RWPE2 (cell line): ENCODE results near the gene NRF1.

Experiments used
- ATAC-seq: fragments of 200-7000 bp; cut with Tn5 transposase; 3 replicates; pipeline ENCODE4 v1.9.1; 2021; ENCODE audit warnings: low read depth
- DNase-seq: peaks from one replicate; pipeline ENCODE4 v3.0.0-alpha.2; 2020; ENCODE audit warnings: low spot score
- H3K27ac ChIP-seq: fragments of 450-650 bp; 2 replicates; pipeline ENCODE4 v1.5.1; 2017; ENCODE audit warnings: mild to moderate bottlenecking; ENCODE audit not compliant: poor library complexity, severe bottlenecking
- H3K27me3 ChIP-seq: fragments of 250-450 bp; sonication (Bioruptor Pico); 2 replicates; pipeline ENCODE4 v1.5.1; 2021; ENCODE audit warnings: mild to moderate bottlenecking, moderate library complexity; ENCODE audit not compliant: insufficient read depth, poor library complexity, severe bottlenecking
- H3K36me3 ChIP-seq: fragments of 250-450 bp; sonication (Bioruptor Pico); 2 replicates; pipeline ENCODE4 v1.5.1; 2020; ENCODE audit warnings: low read depth, mild to moderate bottlenecking, moderate library complexity
- H3K4me1 ChIP-seq: fragments of 250-450 bp; sonication (Bioruptor Pico); 2 replicates; pipeline ENCODE4 v1.5.1; 2021; ENCODE audit warnings: mild to moderate bottlenecking, moderate library complexity; ENCODE audit not compliant: insufficient read depth, poor library complexity, severe bottlenecking
- H3K4me3 ChIP-seq: fragments of 250-450 bp; sonication (Bioruptor Pico); 2 replicates; pipeline ENCODE4 v1.5.1; 2021; ENCODE audit warnings: mild to moderate bottlenecking, moderate library complexity; ENCODE audit not compliant: severe bottlenecking
- H3K9me3 ChIP-seq: fragments of 250-450 bp; sonication (Bioruptor Pico); 2 replicates; pipeline ENCODE4 v1.5.1; 2021; ENCODE audit warnings: mild to moderate bottlenecking, moderate library complexity; ENCODE audit not compliant: severe bottlenecking
- CTCF ChIP-seq: fragments of 450-650 bp; IDR thresholded peaks from one replicate; pipeline ENCODE4 v1.5.1; 2017; ENCODE audit warnings: mild to moderate bottlenecking, moderate library complexity; ENCODE audit not compliant: poor library complexity, severe bottlenecking

Gene NRF1

GRCh38 chr7:129777195-129777844 is 165.8 kb downstream of the NRF1 start:
- H3K36me3 ChIP-seq, result no peaks in the 10 kb centered on the region
- H3K4me1 ChIP-seq, result peaks cover 4% of the 10 kb centered on the region
- H3K27ac ChIP-seq, result no peak overlapping the region
- no peaks in the 10 kb centered on the region for H3K9me3 ChIP-seq
- no peak for TF ChIP-seq CTCF
- no peak for ATAC-seq
- DNase-seq, result no peak
- H3K4me3 ChIP-seq, result no peak overlapping the region
- H3K27me3 ChIP-seq, result peaks cover 15% of the 10 kb centered on the region

DNA sequence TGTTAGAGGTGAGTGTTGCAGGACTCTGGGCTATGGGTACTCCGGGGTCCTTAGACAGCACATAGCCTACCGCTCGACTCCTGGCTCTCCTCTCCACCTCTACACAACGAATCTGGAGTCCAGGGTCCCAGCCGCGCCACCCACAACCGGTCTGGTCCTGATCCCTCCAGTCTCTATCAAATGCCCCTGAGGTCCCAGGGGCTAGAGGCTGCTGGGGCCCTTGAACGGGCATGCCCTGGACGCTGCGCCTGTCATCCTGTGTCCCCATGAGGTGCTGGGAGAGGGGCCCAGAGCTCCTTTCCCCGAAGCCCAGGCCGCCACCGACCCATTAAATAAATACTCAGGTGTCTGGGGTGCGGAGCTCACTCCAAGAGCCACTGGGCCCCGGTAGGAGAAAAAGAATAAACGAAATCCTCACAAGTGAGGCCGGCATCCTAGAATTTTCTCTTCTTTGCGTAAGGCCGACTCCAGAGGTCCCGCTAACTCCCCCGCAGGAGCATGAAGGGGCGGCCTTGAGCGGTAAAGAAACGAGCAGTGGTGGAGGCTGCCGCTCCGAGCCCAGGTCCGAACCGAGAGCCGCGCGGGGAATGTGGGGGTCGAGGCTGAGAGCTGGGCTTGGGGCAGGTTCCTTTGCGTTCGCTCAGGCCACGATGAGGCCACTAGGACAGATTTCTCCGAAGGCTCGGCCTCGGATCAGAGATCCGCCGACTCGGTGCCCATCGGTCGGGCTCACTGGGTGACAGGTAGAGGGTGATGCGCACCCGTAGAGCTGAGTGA is 166.7 kb downstream of the NRF1 start:
- Histone ChIP-seq H3K36me3 (no peaks in the 10 kb centered on the region), H3K27me3 (peaks cover 24% of the 10 kb centered on the region)
- DNase-seq, result no peak

GRCh38 chr7:129778770-129779601 is 167.5 kb downstream of the NRF1 start:
- Histone ChIP-seq H3K27ac (peak overlapping the region; percentile 51), H3K36me3 (no peaks in the 10 kb centered on the region), H3K27me3 (peaks cover 32% of the 10 kb centered on the region), H3K4me3 (peak overlapping the region; percentile 77), H3K9me3 (no peaks in the 10 kb centered on the region), H3K4me1 (peaks cover 4% of the 10 kb centered on the region)
- DNase-seq (no peak), ATAC-seq (peak; percentile 5; the same call in 2 of the 3 replicates)
- peak; percentile 10 for TF ChIP-seq CTCF

More for the DNA sequence above, 166.7 kb downstream of the NRF1 start:
- Histone ChIP-seq H3K4me3 (peak overlapping the region; percentile 77), H3K4me1 (peaks cover 4% of the 10 kb centered on the region), H3K9me3 (no peaks in the 10 kb centered on the region), H3K27ac (no peak overlapping the region)
- ATAC-seq, result no peak
- TF ChIP-seq CTCF, result no peak

DNA sequence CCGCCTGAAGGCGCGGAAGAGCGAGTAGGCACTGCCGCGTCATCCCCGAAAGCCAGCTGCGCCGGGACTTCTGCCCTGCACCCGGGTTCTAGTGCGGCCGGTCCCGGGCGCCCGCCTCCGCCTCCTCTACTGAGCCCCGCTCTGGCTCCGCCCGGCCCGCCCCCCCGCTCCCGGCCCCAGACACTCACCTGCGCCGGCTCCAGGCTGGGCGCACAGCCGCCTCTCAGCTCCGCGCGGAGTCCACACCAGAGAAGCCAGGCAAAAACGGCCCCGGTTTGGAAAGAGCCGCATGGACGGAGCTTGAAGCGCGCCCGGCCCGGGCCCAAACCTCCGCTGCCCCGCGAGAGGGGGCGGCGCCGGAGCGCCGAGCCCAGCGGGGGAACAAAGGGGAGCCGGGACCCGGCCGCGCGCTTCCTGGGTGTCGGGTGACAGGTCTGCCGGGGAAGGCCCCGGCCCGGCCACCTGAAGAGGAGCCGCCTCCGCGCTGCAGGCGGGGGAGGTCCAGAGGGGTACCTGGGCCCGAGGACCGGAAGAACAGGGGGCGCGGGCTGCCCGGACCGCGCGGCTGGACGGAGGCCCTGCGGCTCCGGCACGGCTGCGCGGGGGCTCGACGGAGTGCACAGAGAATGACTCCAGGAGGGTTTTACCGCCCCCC is 168.2 kb downstream of the NRF1 start:
- DNase-seq (no peak), ATAC-seq (peak; percentile 68)
- Histone ChIP-seq H3K27ac (peak overlapping the region; percentile 51), H3K4me3 (peak overlapping the region; percentile 77), H3K27me3 (peaks cover 40% of the 10 kb centered on the region), H3K9me3 (no peaks in the 10 kb centered on the region), H3K36me3 (no peaks in the 10 kb centered on the region), H3K4me1 (peaks cover 4% of the 10 kb centered on the region)
- TF ChIP-seq CTCF, result peak; percentile 0
